ENCODE results near the gene IFI30.

- no peak for TF ChIP-seq CTCF (IDR thresholded peaks at IDR 0.05)
- TF ChIP-seq POLR2A (IDR thresholded peaks at IDR 0.05), result no peak
These were observed 24.3 kb downstream of the IFI30 start for GRCh38 chr19:18197941-18198340.

All from thyroid gland (tissue), 4 donors.